ENCODE measurements around the gene RNF32. TPM values are rescaled to one million over a fixed set of nuclear protein-coding genes. Genes with fewer than 3 reads are reported as not detected.

RNF32 gene
- total RNA-seq, 2 donors from 2014 or later, result 0.79 TPM; not detected in 1

GRCh38 chr7:156625580-156625979, 15.0 kb upstream of the RNF32 start:
- H3K4me1 ChIP-seq, result no peaks in the 10 kb centered on the region
- TF ChIP-seq CTCF (IDR thresholded peaks at IDR 0.05), result no peak
- no peaks in the 10 kb centered on the region for H3K27me3 ChIP-seq
- H3K27ac ChIP-seq, result no peak overlapping the region
- no peaks in the 10 kb centered on the region for H3K36me3 ChIP-seq
- peaks cover 0 to 6% of the 10 kb centered on the region in 2 donors for H3K9me3 ChIP-seq
- no peak overlapping the region for H3K4me3 ChIP-seq
- DNase-seq (ENCODE audit: low spot score), result no peak

- H3K9me3 ChIP-seq, result peaks cover 0 to 6% of the 10 kb centered on the region in 2 donors
- no peak overlapping the region for H3K27ac ChIP-seq
- H3K4me1 ChIP-seq, result no peaks in the 10 kb centered on the region
- no peak for TF ChIP-seq CTCF (IDR thresholded peaks at IDR 0.05)
- no peak for DNase-seq (ENCODE audit: low spot score)
- H3K36me3 ChIP-seq, result no peaks in the 10 kb centered on the region
- H3K27me3 ChIP-seq, result no peaks in the 10 kb centered on the region
- no peak overlapping the region for H3K4me3 ChIP-seq
These were observed 14.2 kb upstream of the RNF32 start for GRCh38 chr7:156626220-156626895.

GRCh38 chr7:156628562-156628961, 12.0 kb upstream of the RNF32 start:
- H3K27ac ChIP-seq, result no peak overlapping the region
- no peaks in the 10 kb centered on the region for H3K27me3 ChIP-seq
- no peaks in the 10 kb centered on the region for H3K36me3 ChIP-seq
- H3K9me3 ChIP-seq, result peaks cover 0 to 6% of the 10 kb centered on the region in 2 donors
- no peaks in the 10 kb centered on the region for H3K4me1 ChIP-seq
- H3K4me3 ChIP-seq, result no peak overlapping the region
- no peak for DNase-seq (ENCODE audit: low spot score)
- TF ChIP-seq CTCF (IDR thresholded peaks at IDR 0.05), result no peak

DNA sequence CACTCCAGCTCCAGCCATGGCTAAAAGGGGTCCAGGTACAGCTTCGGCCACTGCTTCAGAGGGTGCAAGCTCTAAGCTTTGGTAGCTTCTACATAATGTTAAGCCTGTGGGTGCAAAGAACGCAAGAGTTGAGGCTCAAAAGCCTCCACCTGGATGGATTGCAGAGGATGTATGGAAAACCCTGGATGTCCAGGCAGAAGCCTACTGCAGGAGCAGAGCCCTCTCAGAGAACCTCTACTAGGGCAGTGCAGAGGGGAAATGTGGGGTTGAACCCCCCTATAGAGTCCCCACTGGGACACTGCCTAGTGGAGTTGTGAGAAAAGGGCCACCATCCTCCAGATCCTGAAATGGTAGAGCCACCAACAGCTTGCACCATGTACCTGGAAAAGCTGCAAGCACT, 10.7 kb upstream of the RNF32 start:
- TF ChIP-seq CTCF (IDR thresholded peaks at IDR 0.05), result no peak
- no peaks in the 10 kb centered on the region for H3K4me1 ChIP-seq
- H3K4me3 ChIP-seq, result no peak overlapping the region
- H3K27me3 ChIP-seq, result no peaks in the 10 kb centered on the region
- no peak for DNase-seq (ENCODE audit: low spot score)
- no peaks in the 10 kb centered on the region for H3K36me3 ChIP-seq
- H3K27ac ChIP-seq, result no peak overlapping the region
- H3K9me3 ChIP-seq, result peaks cover 0 to 6% of the 10 kb centered on the region in 2 donors

GRCh38 chr7:156634117-156634516, 6.5 kb upstream of the RNF32 start:
- H3K9me3 ChIP-seq, result peaks cover 0 to under 1% of the 10 kb centered on the region in 2 donors
- DNase-seq (ENCODE audit: low spot score), result no peak
- no peaks in the 10 kb centered on the region for H3K4me1 ChIP-seq
- H3K27me3 ChIP-seq, result no peaks in the 10 kb centered on the region
- H3K4me3 ChIP-seq, result no peak overlapping the region
- H3K27ac ChIP-seq, result no peak overlapping the region
- no peaks in the 10 kb centered on the region for H3K36me3 ChIP-seq
- TF ChIP-seq CTCF (IDR thresholded peaks at IDR 0.05), result no peak
